SK-N-SH (cell line): ENCODE measurements around the gene ZDHHC14. TPM values are rescaled to one million over a fixed set of nuclear protein-coding genes. Genes with fewer than 3 reads are reported as not detected.

Experiments used
- CTCF ChIA-PET: fragments of 300-600, 350-600 bp; formaldehyde crosslinking; extraction: SDS; loops from one replicate; lab custom pipeline; 2021; lab: Yijun Ruan, JAX
- POLR2A ChIA-PET: fragments of 350-600 bp; sonication (Branson Sonifier 250); formaldehyde crosslinking; extraction: SDS; loops from one replicate; lab custom pipeline; 2020; ENCODE audit warnings: antibody characterized with exemption, inconsistent platforms; lab: Yijun Ruan, JAX
- DNase-seq: peaks from one replicate; pipeline ENCODE4 v3.0.0; 2012
- H2AFZ ChIP-seq: fragments of 200-600 bp; sonication (generic); 2 replicates; pipeline ENCODE4 v1.8.1; 2016; ENCODE audit warnings: antibody characterized with exemption, mild to moderate bottlenecking, low read depth
- H3F3A ChIP-seq: fragments of 200-600 bp; sonication (generic); replicated peaks from 2 replicates; pipeline ENCODE3; 2016; ENCODE audit warnings: antibody characterized with exemption, mild to moderate bottlenecking; ENCODE audit not compliant: insufficient read depth
- H3K27ac ChIP-seq, 2 experiments: fragments of 200-500 bp in 1 of 2; fragments of 200-600 bp in 1 of 2; sonication (Bioruptor generic) in 1 of 2; sonication (generic), shearing (Covaris generic) in 1 of 2; 2 replicates each; pipeline versions ENCODE4 v1.5.1 to v1.6.1; 2014 to 2016; ENCODE audit warnings: low read depth in 2 of 2, inconsistent platforms in 1 of 2, low read length in 1 of 2, mild to moderate bottlenecking in 1 of 2, mixed read lengths in 1 of 2
- H3K27me3 ChIP-seq: fragments of 200-600 bp; sonication (generic), shearing (Covaris generic); 2 replicates; pipeline ENCODE4 v1.6.1; 2016; ENCODE audit warnings: mixed run types; ENCODE audit not compliant: insufficient read depth
- H3K36me3 ChIP-seq, 2 experiments: fragments of 200-500 bp in 1 of 2; fragments of 200-600 bp in 1 of 2; sonication (Bioruptor generic) in 1 of 2; sonication (generic) in 1 of 2; replicated peaks in 1 of 2; 2 replicates each; pipeline versions ENCODE3 to v1.5.1; 2014 to 2016; ENCODE audit warnings: low read length in 1 of 2, mild to moderate bottlenecking in 1 of 2; ENCODE audit not compliant: insufficient read depth in 2 of 2, control insufficient read depth in 1 of 2
- H3K4me1 ChIP-seq, 2 experiments: fragments of 200-500 bp in 1 of 2; fragments of 200-600 bp in 1 of 2; sonication (Bioruptor generic) in 1 of 2; sonication (generic), shearing (Covaris generic) in 1 of 2; 2 replicates each; pipeline versions ENCODE4 v1.5.1 to v1.6.1; 2014 to 2016; ENCODE audit warnings: low read depth in 1 of 2, low read length in 1 of 2, mixed run types in 1 of 2; ENCODE audit not compliant: insufficient read depth in 2 of 2, control insufficient read depth in 1 of 2
- H3K4me2 ChIP-seq: fragments of 200-600 bp; sonication (generic), shearing (Covaris generic); 2 replicates; pipeline ENCODE4 v1.6.1; 2017; ENCODE audit warnings: mixed run types
- H3K4me3 ChIP-seq, 2 experiments: fragments of 200-500 bp in 1 of 2; fragments of 200-600 bp in 1 of 2; sonication (Bioruptor generic) in 1 of 2; sonication (generic), shearing (Covaris generic) in 1 of 2; 2 replicates each; pipeline versions ENCODE4 v1.5.1 to v1.8.1; 2014 to 2016; ENCODE audit warnings: low read depth in 2 of 2, inconsistent platforms in 1 of 2, low read length in 1 of 2, mild to moderate bottlenecking in 1 of 2, mixed read lengths in 1 of 2, moderate library complexity in 1 of 2
- H3K79me2 ChIP-seq: fragments of 200-600 bp; sonication (generic); 2 replicates; pipeline ENCODE4 v1.8.1; 2017; ENCODE audit warnings: mild to moderate bottlenecking; ENCODE audit not compliant: insufficient read depth
- H3K9ac ChIP-seq: fragments of 200-600 bp; sonication (generic); 2 replicates; pipeline ENCODE4 v1.6.1; 2017; ENCODE audit warnings: mixed run types
- H3K9me2 ChIP-seq: fragments of 200-600 bp; sonication (generic); 2 replicates; pipeline ENCODE4 v1.6.1; 2017; ENCODE audit warnings: mixed run types
- H3K9me3 ChIP-seq: fragments of 200-600 bp; sonication (generic); 2 replicates; pipeline ENCODE4 v1.6.1; 2017; ENCODE audit warnings: mixed run types, mild to moderate bottlenecking, moderate library complexity
- H4K20me1 ChIP-seq: fragments of 200-600 bp; sonication (generic); 2 replicates; pipeline ENCODE4 v1.6.1; 2017; ENCODE audit warnings: mild to moderate bottlenecking, mixed run types; ENCODE audit not compliant: insufficient read depth
- CHD2 ChIP-seq: fragments of 150-350 bp; IDR thresholded peaks from 2 replicates; pipeline ENCODE4 v1.6.1; 2018; ENCODE audit warnings: low read length; ENCODE audit not compliant: partially characterized antibody
- FOSL2 ChIP-seq: IDR thresholded peaks from 2 replicates; pipeline ENCODE4 v1.4.0; 2012; ENCODE audit warnings: low read depth, mild to moderate bottlenecking, moderate library complexity, borderline replicate concordance
- GATA2 ChIP-seq: sonication (generic); formaldehyde crosslinking; IDR thresholded peaks from 2 replicates; pipeline ENCODE4 v1.5.0; 2020; ENCODE audit warnings: mild to moderate bottlenecking, missing genetic modification reagents
- JUND ChIP-seq: IDR thresholded peaks from 2 replicates; pipeline ENCODE4 v1.4.0; 2012
- MXI1 ChIP-seq: IDR thresholded peaks from 2 replicates; pipeline ENCODE4 v1.6.1; 2012; ENCODE audit warnings: mild to moderate bottlenecking, low read depth, low read length, improper control_type of control experiment
- NRF1 ChIP-seq: IDR thresholded peaks from 2 replicates; pipeline ENCODE4 v1.6.1; 2012; ENCODE audit warnings: low read depth, mild to moderate bottlenecking, low read length
- POLR2AphosphoS5 ChIP-seq: IDR thresholded peaks from 2 replicates; pipeline ENCODE4 v1.6.1; 2012; ENCODE audit warnings: low read depth, low read length
- RAD21 ChIP-seq: IDR thresholded peaks from 2 replicates; pipeline ENCODE4 v1.6.1; 2012; ENCODE audit warnings: mild to moderate bottlenecking, low read length
- RFX5 ChIP-seq: IDR thresholded peaks from 2 replicates; pipeline ENCODE4 v1.6.1; 2012; ENCODE audit warnings: mild to moderate bottlenecking, improper control_type of control experiment, low read length
- RXRA ChIP-seq: IDR thresholded peaks from 2 replicates; pipeline ENCODE4 v1.4.0; 2012; ENCODE audit warnings: low read depth, mild to moderate bottlenecking, borderline replicate concordance
- TCF12 ChIP-seq: IDR thresholded peaks from 2 replicates; pipeline ENCODE4 v1.4.0; 2012
- YY1 ChIP-seq: IDR thresholded peaks from 2 replicates; pipeline ENCODE4 v1.4.0; 2012; ENCODE audit warnings: low read depth, mild to moderate bottlenecking
- WGBS: methylation state at CpG from one replicate; pipeline ENCODE4 v1.1.6; 2017; ENCODE audit warnings: low lambda C conversion rate; 5-methylcytosine and 5-hydroxymethylcytosine counted together
- polyA plus RNA-seq, 3 experiments: library from polyadenylated mRNA; depleted of rRNA; stranded (reverse); fragments of >200 nt; gene quantifications; 2 replicates each; pipeline ENCODE4 v1.2.3, GENCODE V29; 2012
- TF ChIP-seq, protein P1 (sequence below): fragments of 200-600 bp; sonication (generic); IDR thresholded peaks from 2 replicates; pipeline ENCODE4 v1.6.1; 2017; ENCODE audit warnings: antibody characterized with exemption, mild to moderate bottlenecking, moderate library complexity
- TF ChIP-seq, protein P2 (sequence below): IDR thresholded peaks from 2 replicates; pipeline ENCODE4; 2012
- TF ChIP-seq, protein P3 (sequence below): IDR thresholded peaks from 2 replicates; pipeline ENCODE4 v1.4.0; 2012; ENCODE audit warnings: low read depth, borderline replicate concordance

Gene ZDHHC14
- polyA plus RNA-seq, 1 of the 3 experiments (the other 2 are of a cell fraction) = 5.4 TPM

DNA sequence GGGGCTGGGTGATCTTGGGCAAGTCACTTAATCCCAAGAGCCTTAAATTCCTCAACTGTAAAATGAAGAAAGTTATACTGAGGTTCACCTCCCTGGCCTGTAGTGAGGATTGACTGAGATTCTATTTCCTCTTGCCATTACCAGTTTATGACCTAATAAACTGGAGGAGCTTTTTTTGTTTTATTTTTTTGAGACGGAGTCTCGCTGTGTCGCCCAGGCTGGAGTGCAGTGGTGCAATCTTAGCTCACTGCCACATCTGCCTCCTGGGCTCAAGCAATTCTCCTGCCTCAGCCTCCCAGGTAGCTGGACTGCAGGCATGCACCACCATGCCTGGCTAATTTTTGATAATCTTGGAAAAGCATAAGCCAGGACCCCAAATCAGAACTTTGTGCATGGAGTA lies 280.7 kb downstream of the ZDHHC14 start:
- Histone ChIP-seq H3K36me3 (no peaks in the 10 kb centered on the region), H3K4me2 (no peak overlapping the region), H4K20me1 (no peaks in the 10 kb centered on the region), H3K9ac (no peak overlapping the region), H3K27ac (no peak overlapping the region), H3K9me2 (no peaks in the 10 kb centered on the region), H3K9me3 (no peaks in the 10 kb centered on the region), H3K4me3 (no peak overlapping the region), H3F3A (peaks cover 1% of the 10 kb centered on the region), H2AFZ (no peak overlapping the region), H3K4me1 (no peaks in the 10 kb centered on the region; a peak in 1 of 4 replicates), H3K79me2 (no peaks in the 10 kb centered on the region), H3K27me3 (no peaks in the 10 kb centered on the region)
- CTCF ChIA-PET = interaction anchor here (2.5 kb wide), 1 partner anchor 347 kb away, joined by 6 read pairs; no protein-coding TSS in a partner anchor
- WGBS = 82% methylated on average over 3 of the region's 3 CpGs
- TF ChIP-seq TCF12 (no peak), RAD21 (no peak), POLR2AphosphoS5 (no peak), CHD2 (no peak), JUND (no peak), FOSL2 (no peak)
- POLR2A ChIA-PET = interaction anchor here (1.5 kb wide), 1 partner anchor 11 kb away, joined by 3 read pairs; no protein-coding TSS in a partner anchor
- DNase-seq = no peak

DNA sequence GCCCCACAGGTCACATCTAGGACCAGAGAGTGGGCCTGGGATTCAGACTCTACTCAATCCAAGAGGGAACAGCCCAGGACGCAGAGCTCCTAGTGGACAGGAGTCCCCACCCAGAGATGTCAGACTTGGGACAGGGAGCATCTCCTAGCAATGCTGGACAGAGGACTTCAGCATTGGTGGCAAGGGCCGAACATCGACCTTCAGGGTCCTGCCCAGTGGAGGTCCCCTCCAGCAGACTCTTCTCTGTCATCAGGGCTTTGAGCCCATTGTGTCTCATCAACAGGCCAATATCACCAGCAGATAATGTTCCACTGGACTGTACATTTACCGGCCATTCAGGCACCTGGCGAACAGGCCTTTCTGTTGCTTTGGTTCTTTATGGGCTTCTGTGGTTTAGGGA lies 282.3 kb downstream of the ZDHHC14 start:
- H3K79me2 ChIP-seq = no peaks in the 10 kb centered on the region
- H4K20me1 ChIP-seq = no peaks in the 10 kb centered on the region
- no peaks in the 10 kb centered on the region for H3F3A ChIP-seq
- no peaks in the 10 kb centered on the region for H3K36me3 ChIP-seq
- no peaks in the 10 kb centered on the region for H3K27me3 ChIP-seq
- no peak overlapping the region for H3K27ac ChIP-seq
- DNase-seq = no peak
- H3K4me1 ChIP-seq = peaks cover 0 to 5% of the 10 kb centered on the region in 2 experiments; a peak in 2 of 4 replicates
- H3K9me3 ChIP-seq = no peaks in the 10 kb centered on the region
- H2AFZ ChIP-seq = no peak overlapping the region
- CTCF ChIA-PET = interaction anchor here (2.5 kb wide), 1 partner anchor 349 kb away, joined by 6 read pairs; no protein-coding TSS in a partner anchor
- no peak overlapping the region for H3K9ac ChIP-seq
- no peak overlapping the region for H3K4me3 ChIP-seq
- no peak overlapping the region for H3K4me2 ChIP-seq
- 100% methylated on average over 3 of the region's 5 CpGs for WGBS
- POLR2A ChIA-PET = no interaction called here
- no peak for TF ChIP-seq GATA2 (CRISPR knock-in tag)
- no peak for TF ChIP-seq NRF1
- no peaks in the 10 kb centered on the region for H3K9me2 ChIP-seq

DNA sequence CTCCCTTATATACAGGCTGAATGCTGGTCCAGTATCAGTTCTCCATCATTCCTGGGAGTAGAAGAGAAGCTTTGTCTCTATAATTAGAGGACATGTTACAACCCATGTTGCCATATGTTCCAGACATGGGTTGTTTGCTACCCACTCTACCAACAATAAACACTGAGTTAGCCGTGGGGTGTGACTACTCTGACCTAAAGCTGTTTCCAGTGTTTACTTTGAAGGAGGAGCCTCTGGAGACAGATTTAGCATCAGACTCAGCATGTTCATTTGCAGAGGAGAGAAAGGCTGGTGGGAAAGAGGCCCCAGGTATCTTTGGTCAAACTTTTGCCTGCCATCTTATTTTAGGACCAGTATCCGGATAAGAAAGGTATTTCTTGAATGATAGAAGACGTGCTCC lies 284.2 kb downstream of the ZDHHC14 start:
- Histone ChIP-seq H3K9ac (no peak overlapping the region), H3K27me3 (no peaks in the 10 kb centered on the region), H3F3A (no peaks in the 10 kb centered on the region), H3K4me2 (no peak overlapping the region), H3K36me3 (no peaks in the 10 kb centered on the region), H3K9me2 (no peaks in the 10 kb centered on the region), H3K4me3 (no peak overlapping the region), H3K27ac (no peak overlapping the region), H3K9me3 (no peaks in the 10 kb centered on the region), H3K4me1 (peaks cover 5 to 9% of the 10 kb centered on the region in 2 experiments; a peak in 3 of 4 replicates), H3K79me2 (no peaks in the 10 kb centered on the region), H4K20me1 (no peaks in the 10 kb centered on the region), H2AFZ (no peak overlapping the region)
- WGBS = 97% methylated on average over 3 of the region's 3 CpGs
- ChIA-PET POLR2A (no interaction called here), CTCF (interaction anchor here (0.7 to 7.4 kb wide), 6 partner anchors 15 to 351 kb away, joined by 3 to 66 read pairs (median 25); no protein-coding TSS in a partner anchor)
- TF ChIP-seq RXRA (no peak), NRF1 (no peak), YY1 (no peak), MXI1 (no peak), RFX5 (no peak), CHD2 (no peak), GATA2 (CRISPR knock-in tag) (no peak), TCF12 (no peak)
- TF ChIP-seq, protein P1, sequence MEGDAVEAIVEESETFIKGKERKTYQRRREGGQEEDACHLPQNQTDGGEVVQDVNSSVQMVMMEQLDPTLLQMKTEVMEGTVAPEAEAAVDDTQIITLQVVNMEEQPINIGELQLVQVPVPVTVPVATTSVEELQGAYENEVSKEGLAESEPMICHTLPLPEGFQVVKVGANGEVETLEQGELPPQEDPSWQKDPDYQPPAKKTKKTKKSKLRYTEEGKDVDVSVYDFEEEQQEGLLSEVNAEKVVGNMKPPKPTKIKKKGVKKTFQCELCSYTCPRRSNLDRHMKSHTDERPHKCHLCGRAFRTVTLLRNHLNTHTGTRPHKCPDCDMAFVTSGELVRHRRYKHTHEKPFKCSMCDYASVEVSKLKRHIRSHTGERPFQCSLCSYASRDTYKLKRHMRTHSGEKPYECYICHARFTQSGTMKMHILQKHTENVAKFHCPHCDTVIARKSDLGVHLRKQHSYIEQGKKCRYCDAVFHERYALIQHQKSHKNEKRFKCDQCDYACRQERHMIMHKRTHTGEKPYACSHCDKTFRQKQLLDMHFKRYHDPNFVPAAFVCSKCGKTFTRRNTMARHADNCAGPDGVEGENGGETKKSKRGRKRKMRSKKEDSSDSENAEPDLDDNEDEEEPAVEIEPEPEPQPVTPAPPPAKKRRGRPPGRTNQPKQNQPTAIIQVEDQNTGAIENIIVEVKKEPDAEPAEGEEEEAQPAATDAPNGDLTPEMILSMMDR = no peak
- TF ChIP-seq, protein P2, sequence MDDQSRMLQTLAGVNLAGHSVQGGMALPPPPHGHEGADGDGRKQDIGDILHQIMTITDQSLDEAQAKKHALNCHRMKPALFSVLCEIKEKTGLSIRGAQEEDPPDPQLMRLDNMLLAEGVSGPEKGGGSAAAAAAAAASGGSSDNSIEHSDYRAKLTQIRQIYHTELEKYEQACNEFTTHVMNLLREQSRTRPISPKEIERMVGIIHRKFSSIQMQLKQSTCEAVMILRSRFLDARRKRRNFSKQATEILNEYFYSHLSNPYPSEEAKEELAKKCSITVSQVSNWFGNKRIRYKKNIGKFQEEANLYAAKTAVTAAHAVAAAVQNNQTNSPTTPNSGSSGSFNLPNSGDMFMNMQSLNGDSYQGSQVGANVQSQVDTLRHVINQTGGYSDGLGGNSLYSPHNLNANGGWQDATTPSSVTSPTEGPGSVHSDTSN = no peak
- TF ChIP-seq, protein P3, sequence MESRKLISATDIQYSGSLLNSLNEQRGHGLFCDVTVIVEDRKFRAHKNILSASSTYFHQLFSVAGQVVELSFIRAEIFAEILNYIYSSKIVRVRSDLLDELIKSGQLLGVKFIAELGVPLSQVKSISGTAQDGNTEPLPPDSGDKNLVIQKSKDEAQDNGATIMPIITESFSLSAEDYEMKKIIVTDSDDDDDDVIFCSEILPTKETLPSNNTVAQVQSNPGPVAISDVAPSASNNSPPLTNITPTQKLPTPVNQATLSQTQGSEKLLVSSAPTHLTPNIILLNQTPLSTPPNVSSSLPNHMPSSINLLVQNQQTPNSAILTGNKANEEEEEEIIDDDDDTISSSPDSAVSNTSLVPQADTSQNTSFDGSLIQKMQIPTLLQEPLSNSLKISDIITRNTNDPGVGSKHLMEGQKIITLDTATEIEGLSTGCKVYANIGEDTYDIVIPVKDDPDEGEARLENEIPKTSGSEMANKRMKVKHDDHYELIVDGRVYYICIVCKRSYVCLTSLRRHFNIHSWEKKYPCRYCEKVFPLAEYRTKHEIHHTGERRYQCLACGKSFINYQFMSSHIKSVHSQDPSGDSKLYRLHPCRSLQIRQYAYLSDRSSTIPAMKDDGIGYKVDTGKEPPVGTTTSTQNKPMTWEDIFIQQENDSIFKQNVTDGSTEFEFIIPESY = no peak
- no peak for DNase-seq
